HG03066 (cell line): ENCODE results near the gene WWOX.
"Not testable (repeated sequence)": the region's sequence is repeated elsewhere in the genome, so short reads cannot be mapped to it uniquely, and the experiment has no call there.

Source experiments
- ATAC-seq: cut with Tn5 transposase; IDR thresholded peaks from one replicate; pipeline ENCODE4 v1.9.1; 2021; ENCODE audit warnings: low read depth; ENCODE audit not compliant: unreplicated experiment

WWOX gene

GRCh38 chr16:78686601-78687000 lies 587.1 kb downstream of the WWOX start:
- ATAC-seq = no peak

GRCh38 chr16:78689028-78689427 lies 589.6 kb downstream of the WWOX start:
- no peak for ATAC-seq

- ATAC-seq = no peak
Measured at GRCh38 chr16:78689536-78689935, 590.1 kb downstream of the WWOX start.

GRCh38 chr16:78690510-78690909 lies 591.1 kb downstream of the WWOX start:
- no peak for ATAC-seq

GRCh38 chr16:78691746-78692145 lies 592.3 kb downstream of the WWOX start:
- not testable (repeated sequence) for ATAC-seq

GRCh38 chr16:78693496-78693895 lies 594.0 kb downstream of the WWOX start:
- no peak for ATAC-seq

GRCh38 chr16:78694414-78694813 lies 595.0 kb downstream of the WWOX start:
- ATAC-seq = no peak

GRCh38 chr16:78695391-78695790 lies 595.9 kb downstream of the WWOX start:
- ATAC-seq = no peak

GRCh38 chr16:78696797-78697196 lies 597.3 kb downstream of the WWOX start:
- no peak for ATAC-seq

GRCh38 chr16:78697426-78697825 lies 598.0 kb downstream of the WWOX start:
- ATAC-seq = no peak

GRCh38 chr16:78703936-78704335 lies 604.5 kb downstream of the WWOX start:
- no peak for ATAC-seq

GRCh38 chr16:78704416-78704815 lies 605.0 kb downstream of the WWOX start:
- no peak for ATAC-seq

GRCh38 chr16:78705694-78706093 lies 606.2 kb downstream of the WWOX start:
- no peak for ATAC-seq

GRCh38 chr16:78706637-78707036 lies 607.2 kb downstream of the WWOX start:
- ATAC-seq = no peak

- ATAC-seq = no peak
Measured at GRCh38 chr16:78709137-78709884, 609.9 kb downstream of the WWOX start.

GRCh38 chr16:78715106-78715505 lies 615.7 kb downstream of the WWOX start:
- no peak for ATAC-seq

GRCh38 chr16:78715673-78716072 lies 616.2 kb downstream of the WWOX start:
- ATAC-seq = no peak

- no peak for ATAC-seq
Measured at GRCh38 chr16:78718141-78718540, 618.7 kb downstream of the WWOX start.

GRCh38 chr16:78720416-78720815 lies 621.0 kb downstream of the WWOX start:
- ATAC-seq = no peak

- no peak for ATAC-seq
Measured at GRCh38 chr16:78727536-78727935, 628.1 kb downstream of the WWOX start.

- ATAC-seq = peak; percentile 61
Measured at GRCh38 chr16:78729687-78730086, 630.2 kb downstream of the WWOX start.

- no peak for ATAC-seq
Measured at GRCh38 chr16:78731785-78732184, 632.3 kb downstream of the WWOX start.

GRCh38 chr16:78732696-78733095 lies 633.2 kb downstream of the WWOX start:
- no peak for ATAC-seq
